B cell (primary cell): ENCODE measurements around the gene PRSS50. TPM values are rescaled to one million over a fixed set of nuclear protein-coding genes. Genes with fewer than 3 reads are reported as not detected.

Experiments
- ATAC-seq: fragments of 200-7000 bp; cut with Tn5 transposase; one replicate; pipeline ENCODE4 v1.10.0; 2021; ENCODE audit warnings: low read depth, mild to moderate bottlenecking, moderate number of reproducible peaks, moderate library complexity
- CTCF ChIA-PET: fragments of 350-600 bp; sonication (Branson Sonifier 250); formaldehyde crosslinking; loops from one replicate; lab custom pipeline; 2021; ENCODE audit warnings: antibody characterized with exemption, inconsistent platforms; lab: Charles Lee
- POLR2A ChIA-PET: fragments of 350-600 bp; sonication (Branson Sonifier 250); formaldehyde crosslinking; loops from one replicate; lab custom pipeline; 2021; ENCODE audit warnings: antibody characterized with exemption; lab: Charles Lee
- DNase-seq: peaks from one replicate; pipeline ENCODE4 v3.0.0; 2013
- H2AFZ ChIP-seq: 2 replicates; pipeline ENCODE4 v1.6.1; 2012; ENCODE audit warnings: mild to moderate bottlenecking, low read depth, low read length; ENCODE audit not compliant: insufficient read depth, poor library complexity, severe bottlenecking
- H3K27ac ChIP-seq, 2 donors: 1 replicate in 1 of 2; 2 replicates in 1 of 2; pipeline ENCODE4 v1.5.1; 2012 to 2013; ENCODE audit warnings: low read length in 2 of 2, mild to moderate bottlenecking in 2 of 2, moderate library complexity in 1 of 2
- H3K27me3 ChIP-seq, 4 experiments: fragments of 200-600 bp in 1 of 4; sonication (generic) in 1 of 4; replicated peaks in 1 of 4; 1 replicate in 2 of 4; 2 replicates in 2 of 4; pipeline versions ENCODE4 v1.6.1 to v1.7.0; 2013 to 2016; ENCODE audit warnings: low read length in 3 of 4, mild to moderate bottlenecking in 2 of 4, mixed read lengths in 1 of 4, moderate library complexity in 1 of 4; ENCODE audit not compliant: insufficient read depth in 4 of 4, control insufficient read depth in 3 of 4; ENCODE audit errors: control extremely low read depth in 1 of 4
- H3K36me3 ChIP-seq, 2 experiments: replicated peaks in 1 of 2; 1 replicate in 1 of 2; 2 replicates in 1 of 2; pipeline versions ENCODE4 v1.6.1 to v1.7.1; 2013; ENCODE audit warnings: low read length in 1 of 2; ENCODE audit not compliant: insufficient read depth in 2 of 2, control insufficient read depth in 1 of 2; ENCODE audit errors: control extremely low read depth in 1 of 2, extremely low read depth in 1 of 2
- H3K4me1 ChIP-seq, 2 donors: fragments of 200-600 bp in 1 of 2; sonication (generic) in 1 of 2; 1 replicate in 1 of 2; 2 replicates in 1 of 2; pipeline versions ENCODE4 v1.5.1 to v1.6.1; 2013 to 2017; ENCODE audit warnings: low read length in 2 of 2; ENCODE audit not compliant: control insufficient read depth in 2 of 2, insufficient read depth in 2 of 2
- H3K4me2 ChIP-seq: replicated peaks from 2 replicates; pipeline ENCODE3; 2012; ENCODE audit warnings: mild to moderate bottlenecking, low read depth, low read length; ENCODE audit not compliant: poor library complexity, severe bottlenecking
- H3K4me3 ChIP-seq, 5 experiments: fragments of 200-600 bp in 1 of 5; sonication (generic) in 1 of 5; 1 replicate in 3 of 5; 2 replicates in 2 of 5; pipeline versions ENCODE4 v1.5.1 to v1.7.0; 2011 to 2016; ENCODE audit warnings: low read length in 4 of 5, mild to moderate bottlenecking in 4 of 5, low read depth in 2 of 5, control low read depth in 1 of 5, moderate library complexity in 1 of 5; ENCODE audit not compliant: insufficient read depth in 1 of 5; ENCODE audit errors: control extremely low read depth in 1 of 5, extremely low read depth in 1 of 5
- H3K79me2 ChIP-seq: fragments of 200-600 bp; sonication (generic); one replicate; pipeline ENCODE4 v1.6.0; 2016; ENCODE audit warnings: low read length; ENCODE audit not compliant: control insufficient read depth, insufficient read depth
- H3K9ac ChIP-seq: fragments of 200-600 bp; sonication (generic); 2 replicates; pipeline ENCODE4 v1.6.1; 2017; ENCODE audit warnings: mild to moderate bottlenecking, low read length, moderate library complexity
- H3K9me3 ChIP-seq, 3 donors: one replicate each; pipeline versions ENCODE4 v1.6.1 to v1.7.1; 2013; ENCODE audit warnings: low read length in 2 of 3; ENCODE audit not compliant: control insufficient read depth in 2 of 3, insufficient read depth in 1 of 3; ENCODE audit errors: control extremely low read depth in 1 of 3
- H4K20me1 ChIP-seq: 2 replicates; pipeline ENCODE4 v1.6.0; 2012; ENCODE audit warnings: mild to moderate bottlenecking, low read length; ENCODE audit not compliant: insufficient read depth, control insufficient read depth, poor library complexity, severe bottlenecking
- H3K27ac Mint-ChIP-seq: one replicate; pipeline ENCODE4 v1.8.0; 2021; ENCODE audit warnings: mixed read lengths
- H3K27me3 Mint-ChIP-seq: one replicate; pipeline ENCODE4 v1.8.0; 2021; ENCODE audit warnings: mixed read lengths
- H3K4me1 Mint-ChIP-seq: one replicate; pipeline ENCODE4 v1.8.0; 2021; ENCODE audit warnings: mixed read lengths
- H3K4me3 Mint-ChIP-seq: one replicate; pipeline ENCODE4 v1.8.0; 2021; ENCODE audit warnings: mixed read lengths
- H3K9me3 Mint-ChIP-seq: one replicate; pipeline ENCODE4 v1.8.0; 2022; ENCODE audit warnings: mixed read lengths; ENCODE audit not compliant: insufficient read depth
- CTCF ChIP-seq: fragments of 200-600 bp; IDR thresholded peaks from one replicate; pipeline ENCODE4 v1.8.0; 2022; ENCODE audit warnings: antibody characterized with exemption, mild to moderate bottlenecking
- EZH2 ChIP-seq: IDR thresholded peaks from 2 replicates; pipeline ENCODE4 v1.6.1; 2012; ENCODE audit warnings: borderline replicate concordance, low read depth, mild to moderate bottlenecking, moderate library complexity, low read length; ENCODE audit not compliant: insufficient read depth, poor library complexity, severe bottlenecking
- WGBS: methylation state at CpG from one replicate; pipeline ENCODE4 v1.1.5; 2013; ENCODE audit warnings: missing lambda C conversion rate; ENCODE audit not compliant: insufficient coverage; 5-methylcytosine and 5-hydroxymethylcytosine counted together
- intact Hi-C: fragments of 100-400 bp; cut with micrococcal nuclease; formaldehyde crosslinking; loops from one replicate; pipeline ENCODE4 v1.10.0; 2022
- polyA plus RNA-seq: library from polyadenylated mRNA; depleted of rRNA; stranded (reverse); fragments of >200 nt; gene quantifications from 2 replicates; pipeline ENCODE4 v1.2.3, GENCODE V29; 2012
- total RNA-seq, 2 donors: library from RNA; stranded (reverse); fragments of 120-200 nt in 1 of 2; gene quantifications; 1 replicate in 1 of 2; 2 replicates in 1 of 2; pipeline versions ENCODE4 v1.2.3 to v1.2.4, GENCODE V29; 2013 to 2022

Gene PRSS50
- total and polyA plus RNA-seq, 2 donors (not counting 1 experiment from before 2014, with no cell fraction given), result 0.09 to 0.10 TPM

- H3K4me2 ChIP-seq, result no peak overlapping the region
- H4K20me1 ChIP-seq, result no peaks in the 10 kb centered on the region
- ATAC-seq (no peak), DNase-seq (no peak)
- intact Hi-C loops, result no loop called here
- WGBS, result 91% methylated on average over 10 of the region's 12 CpGs
- Mint-ChIP-seq H3K4me3 (no peak overlapping the region), H3K9me3 (no peaks in the 10 kb centered on the region), H3K27ac (no peak overlapping the region), H3K27me3 (peaks cover 8% of the 10 kb centered on the region), H3K4me1 (no peaks in the 10 kb centered on the region)
- H3K79me2 ChIP-seq, result no peaks in the 10 kb centered on the region
- H3K9ac ChIP-seq, result no peak overlapping the region
- TF ChIP-seq EZH2 (no peak), CTCF (no peak)
- H3K9me3 ChIP-seq, result peaks cover 0 to 7% (median 0%) of the 10 kb centered on the region in 3 donors
- no peak overlapping the region for H2AFZ ChIP-seq
- H3K36me3 ChIP-seq, result no peaks in the 10 kb centered on the region
- ChIA-PET CTCF (interaction anchor here (1.0 to 1.3 kb wide), 2 partner anchors 132 to 186 kb away, joined by 3 to 4 read pairs; no protein-coding TSS in a partner anchor), POLR2A (no interaction called here)
- H3K27ac ChIP-seq, result no peak overlapping the region
- no peak overlapping the region for H3K4me3 ChIP-seq
- H3K4me1 ChIP-seq, result no peaks in the 10 kb centered on the region
- H3K27me3 ChIP-seq, result peaks cover 0 to 3% (median 0%) of the 10 kb centered on the region in 4 experiments
These were observed 43.4 kb downstream of the PRSS50 start for GRCh38 chr3:46674031-46674845.
